Activated T-cell treated with anti-CD3 and anti-CD28 coated beads, Interleukin-2, amount 50 U/mL, for 24 hours (primary cell): ENCODE measurements around the gene PIGH.
"Not testable (repeated sequence)": the region's sequence is repeated elsewhere in the genome, so short reads cannot be mapped to it uniquely, and the experiment has no call there.

Experiments
- DNase-seq: peaks from one replicate; pipeline ENCODE4 v3.0.0-alpha.2; 2020
- H3K27ac Mint-ChIP-seq: 2 replicates; pipeline ENCODE4 v1.8.0; 2020; ENCODE audit warnings: mild to moderate bottlenecking, mixed read lengths
- H3K27me3 Mint-ChIP-seq: 2 replicates; pipeline ENCODE4 v1.8.0; 2020; ENCODE audit warnings: mixed read lengths
- H3K36me3 Mint-ChIP-seq: 2 replicates; pipeline ENCODE4 v1.8.0; 2020; ENCODE audit warnings: low read depth, mixed read lengths
- H3K4me1 Mint-ChIP-seq: 2 replicates; pipeline ENCODE4 v1.8.0; 2020; ENCODE audit warnings: low read depth, mixed read lengths
- H3K4me3 Mint-ChIP-seq: 2 replicates; pipeline ENCODE4 v1.8.0; 2020; ENCODE audit warnings: mild to moderate bottlenecking, moderate library complexity, mixed read lengths
- H3K9me3 Mint-ChIP-seq: 2 replicates; pipeline ENCODE4 v1.8.0; 2020; ENCODE audit warnings: mixed read lengths

Gene PIGH

DNA sequence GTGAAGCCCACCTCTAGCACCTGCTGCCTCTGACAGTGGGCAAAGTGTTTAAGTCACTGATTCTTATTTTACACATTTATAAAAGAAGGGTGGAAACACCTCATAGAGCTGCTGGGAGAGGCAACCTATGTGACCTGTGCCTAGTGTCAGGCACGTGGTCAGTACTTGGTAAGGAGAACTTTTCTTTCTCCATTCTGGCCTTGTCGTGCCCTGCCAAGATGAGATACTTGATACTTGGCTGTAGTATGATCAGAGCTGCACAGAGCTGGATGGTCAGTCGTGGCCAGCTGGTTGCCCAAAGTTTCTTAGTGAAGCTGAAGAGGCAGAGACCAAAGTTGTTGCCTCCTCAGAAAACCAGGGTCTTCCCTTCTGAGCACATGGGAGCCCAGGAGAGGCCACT lies 42.4 kb downstream of the PIGH start:
- Mint-ChIP-seq H3K36me3 (no peaks in the 10 kb centered on the region), H3K4me1 (no peaks in the 10 kb centered on the region), H3K9me3 (no peaks in the 10 kb centered on the region), H3K4me3 (no peak overlapping the region), H3K27ac (no peak overlapping the region), H3K27me3 (no peaks in the 10 kb centered on the region)
- DNase-seq = no peak

DNA sequence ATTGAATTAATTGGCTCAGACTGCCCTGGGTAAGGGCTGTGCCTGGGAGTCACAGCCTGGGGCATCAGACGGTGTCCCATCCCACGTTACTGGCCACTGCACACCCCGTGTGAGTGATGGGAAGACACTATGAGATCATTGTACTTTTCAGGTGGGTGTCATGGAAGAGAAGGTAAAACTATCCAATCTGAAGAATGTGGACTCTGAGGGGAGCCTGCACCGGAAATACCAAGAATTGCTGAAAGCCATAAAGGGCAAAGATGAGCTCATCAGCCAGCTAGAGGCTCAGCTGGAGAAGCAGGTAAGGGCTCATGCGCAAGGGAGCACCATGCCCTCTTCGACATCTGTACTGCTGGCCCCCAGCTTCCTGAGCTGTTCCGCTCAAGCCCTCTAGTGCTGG lies 43.0 kb downstream of the PIGH start:
- DNase-seq = no peak
- no peaks in the 10 kb centered on the region for H3K27me3 Mint-ChIP-seq
- H3K4me1 Mint-ChIP-seq = no peaks in the 10 kb centered on the region
- no peaks in the 10 kb centered on the region for H3K9me3 Mint-ChIP-seq
- no peaks in the 10 kb centered on the region for H3K36me3 Mint-ChIP-seq
- H3K27ac Mint-ChIP-seq = no peak overlapping the region
- no peak overlapping the region for H3K4me3 Mint-ChIP-seq

DNA sequence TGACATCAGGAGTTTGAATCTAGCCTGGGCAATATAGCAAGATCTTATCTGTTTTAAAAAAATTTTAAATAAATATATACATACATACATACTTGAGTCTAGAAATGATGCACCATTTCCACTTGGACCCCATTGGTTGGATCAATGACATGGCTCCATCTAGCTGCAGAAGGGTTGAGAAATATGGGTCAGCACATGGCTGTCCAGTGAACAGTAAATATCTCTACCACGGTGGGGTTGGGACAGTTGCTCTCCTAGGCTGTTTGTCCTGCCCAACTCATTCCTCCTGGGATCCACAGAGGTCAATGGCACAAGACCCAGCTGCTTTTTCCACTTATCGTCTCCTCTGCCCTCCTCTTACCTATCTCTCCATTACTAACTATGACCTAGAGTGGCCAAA lies 43.4 kb downstream of the PIGH start:
- Mint-ChIP-seq H3K27ac (no peak overlapping the region), H3K9me3 (no peaks in the 10 kb centered on the region), H3K27me3 (no peaks in the 10 kb centered on the region), H3K4me1 (no peaks in the 10 kb centered on the region), H3K4me3 (no peak overlapping the region), H3K36me3 (no peaks in the 10 kb centered on the region)
- DNase-seq = no peak

DNA sequence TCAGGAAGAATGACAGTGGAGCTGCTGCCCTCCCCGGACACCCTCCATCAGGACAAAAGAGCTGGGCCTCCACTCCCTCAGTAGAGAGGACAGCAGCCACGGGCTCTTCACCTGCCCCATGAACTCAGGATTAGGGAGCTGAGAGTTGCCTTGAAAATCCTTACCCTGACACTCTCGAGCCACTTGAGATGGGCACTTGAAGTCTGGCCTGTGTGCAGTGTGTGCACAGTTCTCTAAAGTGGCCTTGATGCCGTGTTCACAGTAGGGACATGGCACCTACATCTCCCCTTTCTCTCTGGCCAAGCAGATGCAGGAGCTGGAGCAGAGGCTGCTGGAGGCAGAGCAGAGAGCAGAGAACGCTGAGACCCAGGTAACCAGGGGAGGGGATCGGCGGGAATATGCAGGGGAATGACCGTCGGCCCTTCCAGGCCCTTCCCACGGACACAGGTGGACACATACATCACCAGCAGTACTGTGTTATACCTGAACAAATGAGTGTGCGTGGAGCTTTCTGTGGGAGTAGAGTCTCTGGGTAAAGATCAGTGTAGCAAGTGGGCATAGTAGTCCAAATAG lies 44.5 kb downstream of the PIGH start:
- H3K27me3 Mint-ChIP-seq = no peaks in the 10 kb centered on the region
- H3K4me1 Mint-ChIP-seq = no peaks in the 10 kb centered on the region
- no peak overlapping the region for H3K27ac Mint-ChIP-seq
- H3K9me3 Mint-ChIP-seq = no peaks in the 10 kb centered on the region
- no peaks in the 10 kb centered on the region for H3K36me3 Mint-ChIP-seq
- no peak overlapping the region for H3K4me3 Mint-ChIP-seq
- no peak for DNase-seq

DNA sequence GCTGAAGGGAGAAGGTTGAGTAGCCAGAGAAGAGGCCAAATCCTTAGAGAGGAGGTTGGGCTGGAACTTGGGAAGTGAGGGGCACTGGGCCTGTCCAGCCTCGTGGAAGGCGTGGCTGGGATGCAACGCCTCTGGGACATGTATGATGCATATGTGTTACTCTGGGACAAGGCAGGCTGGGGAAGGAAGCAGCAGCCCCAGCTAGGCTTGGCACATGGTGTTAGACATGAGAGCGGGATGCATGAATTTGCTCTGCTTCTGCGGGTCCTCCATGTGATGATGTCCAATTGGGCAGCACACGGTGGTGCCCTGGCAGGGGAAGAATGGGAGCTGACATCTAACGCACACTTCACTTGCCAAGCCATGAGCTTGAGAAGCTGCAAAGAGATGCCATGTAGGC lies 45.7 kb downstream of the PIGH start:
- Mint-ChIP-seq H3K27me3 (no peaks in the 10 kb centered on the region), H3K36me3 (no peaks in the 10 kb centered on the region), H3K4me1 (no peaks in the 10 kb centered on the region), H3K4me3 (no peak overlapping the region), H3K27ac (no peak overlapping the region), H3K9me3 (no peaks in the 10 kb centered on the region)
- DNase-seq = no peak

DNA sequence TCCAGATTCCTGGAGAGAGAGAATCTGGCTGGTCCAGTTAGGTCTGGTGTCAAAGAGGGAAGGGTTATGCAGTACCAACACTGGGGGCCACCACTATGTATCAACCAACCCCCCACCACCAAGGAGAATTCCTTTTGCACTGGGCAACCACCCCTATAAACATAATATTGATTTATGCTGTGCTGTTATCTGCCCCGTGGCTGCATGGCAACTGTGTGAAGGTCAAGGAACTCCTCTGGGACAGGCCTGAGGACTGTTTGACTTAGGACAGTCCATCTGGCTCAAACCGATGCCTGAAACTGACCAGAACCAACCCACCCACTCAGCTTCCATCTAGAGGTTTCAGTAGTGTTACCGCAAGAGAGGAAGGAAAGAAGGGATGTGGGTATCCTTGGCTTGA lies 46.5 kb downstream of the PIGH start:
- H3K27me3 Mint-ChIP-seq = peaks cover 3% of the 10 kb centered on the region

DNA sequence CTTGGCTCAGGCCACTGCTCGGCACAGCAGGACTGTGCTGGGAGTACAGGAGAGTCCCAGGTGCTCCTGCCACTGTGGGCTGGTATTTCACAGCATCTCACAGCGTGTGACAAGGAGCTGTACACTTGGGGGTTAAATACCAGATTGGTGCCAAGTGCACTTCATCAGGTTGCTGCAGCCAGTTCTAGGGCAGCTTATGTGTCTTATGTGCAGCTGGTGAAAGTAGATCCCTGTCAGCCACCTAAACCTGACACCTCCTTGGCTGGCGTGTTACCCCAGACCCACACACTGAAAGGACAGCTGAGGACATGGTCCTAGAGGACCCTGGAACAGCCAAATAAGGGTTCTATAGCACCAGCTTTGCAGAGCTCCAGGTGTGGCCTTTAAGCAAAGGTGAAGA lies 48.1 kb downstream of the PIGH start:
- Mint-ChIP-seq H3K36me3 (no peaks in the 10 kb centered on the region), H3K4me3 (no peak overlapping the region), H3K27me3 (peaks cover 3% of the 10 kb centered on the region), H3K9me3 (no peaks in the 10 kb centered on the region), H3K4me1 (no peaks in the 10 kb centered on the region), H3K27ac (no peak overlapping the region)
- no peak for DNase-seq

More for the DNA sequence above, 46.5 kb downstream of the PIGH start:
- H3K36me3 Mint-ChIP-seq = no peaks in the 10 kb centered on the region
- H3K27ac Mint-ChIP-seq = no peak overlapping the region
- no peaks in the 10 kb centered on the region for H3K4me1 Mint-ChIP-seq
- H3K9me3 Mint-ChIP-seq = no peaks in the 10 kb centered on the region
- H3K4me3 Mint-ChIP-seq = no peak overlapping the region
- DNase-seq = no peak

DNA sequence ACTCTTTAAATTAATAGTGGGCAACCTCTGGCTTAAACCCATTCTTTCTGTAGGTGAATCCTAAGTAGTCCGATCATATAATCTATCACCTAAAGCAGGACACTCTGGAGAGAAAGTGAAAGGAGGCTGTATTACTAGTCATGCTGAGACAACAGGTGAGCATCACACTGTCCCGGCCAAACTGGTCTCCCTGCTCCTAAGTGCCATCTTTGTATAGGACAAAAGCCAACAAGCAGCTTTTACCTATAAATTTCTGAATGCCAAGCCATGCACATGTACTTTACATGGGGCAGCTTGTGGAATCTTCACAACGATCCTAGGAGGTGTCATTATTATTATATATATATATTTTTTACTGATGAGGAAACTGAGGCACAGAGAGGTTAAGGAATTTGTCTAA lies 48.9 kb downstream of the PIGH start:
- Mint-ChIP-seq H3K4me3 (no peak overlapping the region), H3K27me3 (peaks cover 3% of the 10 kb centered on the region), H3K36me3 (no peaks in the 10 kb centered on the region), H3K9me3 (no peaks in the 10 kb centered on the region), H3K4me1 (no peaks in the 10 kb centered on the region), H3K27ac (no peak overlapping the region)
- no peak for DNase-seq

DNA sequence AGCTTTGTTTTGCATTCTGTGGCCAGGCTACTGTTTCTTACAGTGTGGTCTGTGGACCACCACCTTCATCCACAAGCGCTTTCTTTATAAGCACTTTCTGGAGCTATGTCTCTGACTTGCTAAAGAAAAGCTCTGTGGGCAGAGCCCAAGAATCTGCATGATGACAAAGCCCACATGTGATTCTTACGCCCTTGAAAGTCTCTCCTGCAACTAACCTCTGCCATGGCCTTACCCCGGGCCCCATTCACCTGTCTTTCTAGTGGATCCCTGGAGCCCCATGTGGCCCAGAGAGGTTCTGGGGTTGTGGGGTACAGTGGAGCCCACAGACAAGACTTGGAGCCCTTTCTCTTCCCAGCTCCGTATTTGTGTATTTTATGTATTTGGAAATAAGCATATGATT lies 50.3 kb downstream of the PIGH start:
- DNase-seq = no peak
- no peaks in the 10 kb centered on the region for H3K36me3 Mint-ChIP-seq
- H3K4me1 Mint-ChIP-seq = no peaks in the 10 kb centered on the region
- no peak overlapping the region for H3K4me3 Mint-ChIP-seq
- no peak overlapping the region for H3K27ac Mint-ChIP-seq
- no peaks in the 10 kb centered on the region for H3K9me3 Mint-ChIP-seq
- H3K27me3 Mint-ChIP-seq = peaks cover 3% of the 10 kb centered on the region

DNA sequence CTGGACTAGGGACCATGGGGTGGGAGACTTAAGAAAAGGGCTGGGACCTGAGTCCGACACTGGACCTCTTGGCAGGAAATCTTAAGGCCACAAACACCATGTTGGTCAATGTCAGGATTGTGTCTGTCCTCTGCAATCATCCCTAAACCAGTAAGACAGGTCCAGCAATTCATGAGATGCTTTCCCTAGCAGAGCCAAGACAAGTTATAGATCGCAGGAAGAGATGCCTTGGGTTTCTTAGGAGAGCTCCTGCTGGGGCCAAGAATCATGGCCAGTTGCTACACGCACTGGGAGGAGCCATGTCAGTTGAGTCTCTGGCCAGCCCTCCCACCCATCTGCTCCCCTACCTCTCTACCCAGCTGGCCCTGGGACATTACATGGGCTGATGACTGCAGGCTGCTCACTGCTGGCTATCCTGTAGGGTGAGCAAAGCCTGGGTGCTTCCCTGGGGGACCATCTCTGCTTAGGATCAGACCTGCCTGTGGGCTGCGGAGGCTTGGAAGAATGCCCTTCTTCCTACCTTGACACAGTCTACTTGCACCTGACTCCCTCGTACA lies 52.8 kb downstream of the PIGH start:
- H3K27me3 Mint-ChIP-seq = peaks cover 9% of the 10 kb centered on the region

DNA sequence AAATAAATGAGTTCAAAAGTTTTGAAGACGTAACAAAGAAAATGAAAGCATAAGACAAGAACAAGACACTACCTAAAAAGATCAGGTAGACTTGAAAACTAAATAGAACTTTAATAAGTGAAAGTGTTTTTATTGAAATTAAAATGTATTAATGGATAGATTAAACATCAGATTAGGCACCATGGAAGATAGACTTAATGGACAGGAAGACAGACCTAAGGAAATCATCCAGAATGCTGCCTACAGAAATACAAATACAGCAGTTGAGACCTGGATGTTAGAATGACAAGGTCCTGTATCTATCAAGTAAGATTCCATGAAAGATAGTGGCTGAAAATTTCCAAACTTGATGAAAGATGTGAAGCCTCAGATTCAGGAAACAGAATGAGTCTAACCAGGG lies 55.5 kb downstream of the PIGH start:
- peaks cover 11% of the 10 kb centered on the region for H3K4me1 Mint-ChIP-seq
- H3K9me3 Mint-ChIP-seq = no peaks in the 10 kb centered on the region
- no peaks in the 10 kb centered on the region for H3K36me3 Mint-ChIP-seq
- no peak for DNase-seq
- peaks cover 23% of the 10 kb centered on the region for H3K27me3 Mint-ChIP-seq
- H3K27ac Mint-ChIP-seq = no peak overlapping the region
- H3K4me3 Mint-ChIP-seq = no peak overlapping the region

More for the DNA sequence above, 52.8 kb downstream of the PIGH start:
- no peak overlapping the region for H3K27ac Mint-ChIP-seq
- H3K9me3 Mint-ChIP-seq = no peaks in the 10 kb centered on the region
- no peak for DNase-seq
- H3K36me3 Mint-ChIP-seq = no peaks in the 10 kb centered on the region
- H3K4me3 Mint-ChIP-seq = no peak overlapping the region
- H3K4me1 Mint-ChIP-seq = no peaks in the 10 kb centered on the region

DNA sequence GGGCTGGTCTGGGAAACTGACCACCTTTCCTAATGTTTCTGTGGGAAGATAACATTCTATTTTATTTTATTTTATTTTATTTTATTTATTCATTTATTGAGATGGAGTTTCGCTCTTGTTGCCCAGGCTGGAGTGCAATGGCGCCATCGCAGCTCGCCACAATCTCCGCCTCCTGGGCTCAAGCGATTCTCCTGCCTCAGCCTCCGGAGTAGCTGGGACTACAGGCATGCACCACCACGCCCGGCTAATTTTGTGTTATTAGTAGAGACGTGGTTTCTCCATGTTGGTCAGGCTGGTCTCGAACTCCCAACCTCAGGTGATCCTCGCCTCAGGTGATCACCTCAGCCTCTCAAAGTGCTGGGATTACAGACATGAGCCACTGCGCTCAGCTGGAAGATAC lies 57.4 kb downstream of the PIGH start:
- peaks cover 11% of the 10 kb centered on the region for H3K4me1 Mint-ChIP-seq
- H3K36me3 Mint-ChIP-seq, H3K27ac Mint-ChIP-seq, H3K9me3 Mint-ChIP-seq, DNase-seq, H3K4me3 Mint-ChIP-seq: not testable (repeated sequence)
- peaks cover 20% of the 10 kb centered on the region for H3K27me3 Mint-ChIP-seq

DNA sequence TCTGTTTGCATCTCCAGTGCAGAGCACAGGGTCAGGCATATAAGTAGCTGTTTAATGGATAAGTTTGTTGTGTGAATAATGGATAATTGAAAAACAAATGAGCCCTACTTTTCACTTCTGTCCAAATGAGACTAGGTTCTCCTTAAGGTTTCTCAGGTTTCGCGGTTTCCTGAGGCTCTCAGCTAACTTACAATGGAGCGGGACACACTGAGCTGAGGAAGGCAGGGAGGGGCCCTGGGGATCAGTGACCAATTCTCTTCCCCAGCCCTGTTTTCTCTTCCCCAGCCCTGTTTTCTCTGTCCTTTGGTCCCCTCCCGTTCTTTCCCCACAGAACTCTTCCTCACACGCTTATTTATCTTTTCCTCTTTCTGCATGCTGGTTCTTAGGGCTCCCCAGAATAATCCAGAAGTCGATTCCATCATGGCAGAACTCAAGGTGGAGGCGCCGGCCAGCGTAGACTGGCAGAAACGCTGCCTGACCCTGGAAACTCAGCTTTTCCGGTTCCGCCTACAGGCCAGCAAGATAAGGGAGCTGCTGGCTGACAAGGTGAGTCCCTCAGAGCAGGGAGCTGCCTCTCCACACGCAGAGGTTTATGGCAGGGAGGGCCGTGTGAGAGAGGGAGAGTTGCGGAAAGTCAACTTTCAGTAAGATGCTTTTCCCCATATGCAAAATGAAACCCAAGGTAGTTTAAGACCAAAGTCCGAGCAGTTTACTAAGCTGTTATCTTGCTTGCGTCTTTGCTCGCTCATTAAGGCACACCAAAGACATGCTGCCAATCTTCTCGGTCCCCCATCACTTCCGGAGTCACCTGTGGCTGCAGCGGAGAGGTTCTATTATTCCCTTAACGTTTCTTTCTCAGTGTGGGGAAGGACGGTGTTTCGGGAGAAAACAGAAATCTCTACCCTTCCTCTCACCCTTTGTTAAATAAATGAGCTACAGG lies 58.4 kb downstream of the PIGH start:
- H3K36me3 Mint-ChIP-seq = no peaks in the 10 kb centered on the region
- peak overlapping the region; percentile 62 for H3K27ac Mint-ChIP-seq
- H3K4me1 Mint-ChIP-seq = peaks cover 11% of the 10 kb centered on the region
- DNase-seq = peak; percentile 43
- H3K9me3 Mint-ChIP-seq = no peaks in the 10 kb centered on the region
- H3K27me3 Mint-ChIP-seq = peaks cover 20% of the 10 kb centered on the region
- peak overlapping the region; percentile 66 for H3K4me3 Mint-ChIP-seq
